HCT116 (cell line): ENCODE results near the gene SORCS2. TPM values are rescaled to one million over a fixed set of nuclear protein-coding genes. Genes with fewer than 3 reads are reported as not detected.

ENCODE experiments used
- ATAC-seq: fragments of 200-7000 bp; cut with Tn5 transposase; 2 replicates; pipeline ENCODE4 v1.9.1; 2020; ENCODE audit warnings: mild to moderate bottlenecking, moderate library complexity
- BruUV-seq: library from RNA; stranded (reverse); fragments of 400-500 nt; replicated peaks from 2 replicates; lab custom pipeline; 2021; lab: Mats Ljungman, UMichigan
- CTCF ChIA-PET: fragments of 300-600 bp; sonication (Branson Sonifier 250); formaldehyde crosslinking; loops from one replicate; lab custom pipeline; 2021; ENCODE audit warnings: antibody characterized with exemption; lab: Charles Lee
- POLR2A ChIA-PET: fragments of 300-600, 350-600 bp; sonication (Branson Sonifier 250); formaldehyde crosslinking; loops from one replicate; lab custom pipeline; 2021; ENCODE audit warnings: antibody characterized with exemption; lab: Charles Lee
- RAD21 ChIA-PET, 2 experiments: fragments of 300-600 bp; sonication (Branson Sonifier 250); formaldehyde crosslinking; loops; one replicate each; lab custom pipeline; 2023; ENCODE audit warnings: low total read pairs in 2 of 2; ENCODE audit not compliant: uncharacterized antibody in 2 of 2, unreplicated experiment in 2 of 2, low non-redundant PET in 1 of 2; lab: Charles Lee
- DNase-seq: peaks from one replicate; pipeline ENCODE4 v3.0.0-alpha.2; 2010; ENCODE audit warnings: low read depth, low spot score
- H2AFZ ChIP-seq: fragments of 200-600 bp; shearing (Covaris generic), sonication (generic); 2 replicates; pipeline ENCODE4 v1.6.1; 2017; ENCODE audit warnings: low read depth, mixed run types, mixed read lengths, antibody characterized with exemption, low read length; ENCODE audit not compliant: poor library complexity, severe bottlenecking
- H3K27ac ChIP-seq: 2 replicates; pipeline ENCODE4 v1.5.1; 2012; ENCODE audit warnings: low read depth, low read length
- H3K27me3 ChIP-seq: fragments of 200-600 bp; sonication (generic); 2 replicates; pipeline ENCODE4 v1.6.1; 2016; ENCODE audit warnings: mixed run types, low read length, mixed read lengths; ENCODE audit not compliant: insufficient read depth
- H3K36me3 ChIP-seq, 2 experiments: fragments of 200-500 bp in 1 of 2; fragments of 200-600 bp in 1 of 2; sonication (Bioruptor generic) in 1 of 2; sonication (generic) in 1 of 2; 2 replicates each; pipeline versions ENCODE4 v1.5.1 to v1.6.1; 2014 to 2016; ENCODE audit warnings: low read length in 2 of 2, inconsistent platforms in 1 of 2, mixed read lengths in 1 of 2, mixed run types in 1 of 2; ENCODE audit not compliant: insufficient read depth in 2 of 2, control insufficient read depth in 1 of 2
- H3K4me1 ChIP-seq, 2 experiments: fragments of 200-600 bp in 1 of 2; sonication (generic) in 1 of 2; 2 replicates each; pipeline versions ENCODE4 v1.5.1 to v1.6.1; 2012 to 2017; ENCODE audit warnings: low read length in 2 of 2, inconsistent platforms in 1 of 2, mild to moderate bottlenecking in 1 of 2, mixed read lengths in 1 of 2, mixed run types in 1 of 2, moderate library complexity in 1 of 2; ENCODE audit not compliant: insufficient read depth in 2 of 2, control insufficient read depth in 1 of 2
- H3K4me2 ChIP-seq: fragments of 200-600 bp; sonication (generic); 2 replicates; pipeline ENCODE4 v1.6.1; 2017; ENCODE audit warnings: mixed run types, low read length, mixed read lengths
- H3K4me3 ChIP-seq, 2 experiments: fragments of 200-600 bp in 1 of 2; sonication (generic) in 1 of 2; replicated peaks in 1 of 2; 2 replicates each; pipeline ENCODE4 v1.5.1; 2011 to 2016; ENCODE audit warnings: low read length in 2 of 2, control low read depth in 1 of 2, low read depth in 1 of 2, mild to moderate bottlenecking in 1 of 2, mixed read lengths in 1 of 2, mixed run types in 1 of 2
- H3K79me2 ChIP-seq: fragments of 200-600 bp; sonication (generic); 2 replicates; pipeline ENCODE4 v1.6.1; 2017; ENCODE audit warnings: mild to moderate bottlenecking, mixed run types, low read length, moderate library complexity, mixed read lengths; ENCODE audit not compliant: insufficient read depth
- H3K9ac ChIP-seq: fragments of 200-600 bp; sonication (generic); 2 replicates; pipeline ENCODE4 v1.6.1; 2016; ENCODE audit warnings: low read length, mixed read lengths
- H3K9me2 ChIP-seq: fragments of 200-600 bp; sonication (generic), shearing (Covaris generic); 2 replicates; pipeline ENCODE4 v1.6.1; 2017; ENCODE audit warnings: mixed run types, mild to moderate bottlenecking, moderate library complexity; ENCODE audit not compliant: insufficient read depth
- H3K9me3 ChIP-seq, 2 experiments: fragments of 200-500 bp in 1 of 2; fragments of 200-600 bp in 1 of 2; sonication (Bioruptor generic) in 1 of 2; sonication (generic) in 1 of 2; 2 replicates each; pipeline ENCODE4 v1.6.1; 2014 to 2017; ENCODE audit warnings: low read length in 2 of 2, mixed read lengths in 2 of 2, inconsistent platforms in 1 of 2, low read depth in 1 of 2, mild to moderate bottlenecking in 1 of 2, mixed run types in 1 of 2, moderate library complexity in 1 of 2; ENCODE audit not compliant: control insufficient read depth in 1 of 2, insufficient read depth in 1 of 2
- H4K20me1 ChIP-seq: fragments of 200-600 bp; sonication (generic), shearing (Covaris generic); 2 replicates; pipeline ENCODE4 v1.6.1; 2017; ENCODE audit warnings: mixed run types, mild to moderate bottlenecking, moderate library complexity; ENCODE audit not compliant: insufficient read depth
- EGR1 ChIP-seq: IDR thresholded peaks from 2 replicates; pipeline ENCODE4 v1.6.1; 2012; ENCODE audit warnings: low read depth
- EZH2 ChIP-seq: fragments of 200-600 bp; sonication (generic); IDR thresholded peaks from 2 replicates; pipeline ENCODE4 v1.6.1; 2017; ENCODE audit warnings: antibody characterized with exemption, mixed run types
- EZH2phosphoT487 ChIP-seq: fragments of 200-600 bp; IDR thresholded peaks from 2 replicates; pipeline ENCODE4 v1.6.1; 2018; ENCODE audit warnings: antibody characterized with exemption, borderline replicate concordance
- FOSL1 ChIP-seq: IDR thresholded peaks from 2 replicates; pipeline ENCODE4 v1.6.1; 2012; ENCODE audit warnings: low read depth
- JUND ChIP-seq: IDR thresholded peaks from 2 replicates; pipeline ENCODE4 v1.6.1; 2012
- MAX ChIP-seq: IDR thresholded peaks from 2 replicates; pipeline ENCODE4 v1.6.1; 2012
- POLR2A ChIP-seq: IDR thresholded peaks from 2 replicates; pipeline ENCODE4 v1.7.0; 2011; ENCODE audit warnings: borderline replicate concordance; ENCODE audit not compliant: insufficient read depth, insufficient read length; ENCODE audit errors: extremely low read depth
- RAD21 ChIP-seq: IDR thresholded peaks from 2 replicates; pipeline ENCODE4 v1.6.1; 2012; ENCODE audit warnings: low read depth, mild to moderate bottlenecking
- YY1 ChIP-seq: IDR thresholded peaks from 2 replicates; pipeline ENCODE4 v1.6.1; 2011; ENCODE audit warnings: low read length, low read depth, moderate library complexity, mild to moderate bottlenecking; ENCODE audit not compliant: insufficient replicate concordance; ENCODE audit errors: extremely low read depth
- ZFX ChIP-seq: fragments of 450-650 bp; IDR thresholded peaks from 2 replicates; pipeline ENCODE4 v1.6.1; 2017
- ZNF274 ChIP-seq: fragments of 200-500 bp; sonication (Bioruptor generic); IDR thresholded peaks from 2 replicates; pipeline ENCODE4 v1.6.1; 2014; ENCODE audit warnings: mild to moderate bottlenecking, low read depth, low read length, inconsistent platforms
- intact Hi-C: fragments of 100-400 bp; cut with micrococcal nuclease; formaldehyde crosslinking; loops from 2 replicates; pipeline ENCODE4 v1.10.0; 2022
- total RNA-seq: library from RNA; stranded (reverse); gene quantifications from one replicate; pipeline ENCODE4 v1.2.1, GENCODE V29; 2021; ENCODE audit not compliant: unreplicated experiment
- TF ChIP-seq, protein P1 (sequence below): IDR thresholded peaks from 2 replicates; pipeline ENCODE4 v1.6.1; 2012; ENCODE audit warnings: low read depth

SORCS2 gene
- total RNA-seq, 1 experiment from 2014 or later: 0.37 TPM

DNA sequence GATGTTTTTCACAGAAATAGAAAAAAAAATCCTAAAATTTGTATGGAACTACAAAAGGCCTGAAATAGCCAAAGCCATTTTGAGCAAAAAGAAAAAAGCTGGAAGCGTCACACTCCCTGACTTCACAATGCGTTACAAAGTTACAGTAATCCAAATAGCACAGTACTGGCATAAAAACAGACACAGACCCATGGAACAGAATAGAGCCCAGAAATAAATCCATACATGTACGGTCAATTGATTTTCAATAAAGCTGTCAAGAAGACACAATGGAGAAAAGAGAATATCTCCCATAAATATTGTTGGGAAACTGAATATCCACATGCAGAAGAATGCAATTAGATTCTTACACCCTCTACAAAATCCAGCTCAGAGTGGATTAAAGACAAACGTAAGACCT is 539.1 kb downstream of the SORCS2 start:
- Histone ChIP-seq H4K20me1 (no peaks in the 10 kb centered on the region), H3K4me3 (no peak overlapping the region), H3K9me2 (no peaks in the 10 kb centered on the region), H3K27ac (no peak overlapping the region), H3K27me3 (no peaks in the 10 kb centered on the region), H3K4me2 (no peak overlapping the region), H3K9ac (no peak overlapping the region), H2AFZ (no peak overlapping the region), H3K79me2 (no peaks in the 10 kb centered on the region), H3K36me3 (no peaks in the 10 kb centered on the region), H3K4me1 (no peaks in the 10 kb centered on the region), H3K9me3 (no peaks in the 10 kb centered on the region)
- TF ChIP-seq ZNF274: no peak
- no peak for TF ChIP-seq RAD21
- TF ChIP-seq YY1: no peak
- TF ChIP-seq JUND: no peak
- TF ChIP-seq, protein P1, sequence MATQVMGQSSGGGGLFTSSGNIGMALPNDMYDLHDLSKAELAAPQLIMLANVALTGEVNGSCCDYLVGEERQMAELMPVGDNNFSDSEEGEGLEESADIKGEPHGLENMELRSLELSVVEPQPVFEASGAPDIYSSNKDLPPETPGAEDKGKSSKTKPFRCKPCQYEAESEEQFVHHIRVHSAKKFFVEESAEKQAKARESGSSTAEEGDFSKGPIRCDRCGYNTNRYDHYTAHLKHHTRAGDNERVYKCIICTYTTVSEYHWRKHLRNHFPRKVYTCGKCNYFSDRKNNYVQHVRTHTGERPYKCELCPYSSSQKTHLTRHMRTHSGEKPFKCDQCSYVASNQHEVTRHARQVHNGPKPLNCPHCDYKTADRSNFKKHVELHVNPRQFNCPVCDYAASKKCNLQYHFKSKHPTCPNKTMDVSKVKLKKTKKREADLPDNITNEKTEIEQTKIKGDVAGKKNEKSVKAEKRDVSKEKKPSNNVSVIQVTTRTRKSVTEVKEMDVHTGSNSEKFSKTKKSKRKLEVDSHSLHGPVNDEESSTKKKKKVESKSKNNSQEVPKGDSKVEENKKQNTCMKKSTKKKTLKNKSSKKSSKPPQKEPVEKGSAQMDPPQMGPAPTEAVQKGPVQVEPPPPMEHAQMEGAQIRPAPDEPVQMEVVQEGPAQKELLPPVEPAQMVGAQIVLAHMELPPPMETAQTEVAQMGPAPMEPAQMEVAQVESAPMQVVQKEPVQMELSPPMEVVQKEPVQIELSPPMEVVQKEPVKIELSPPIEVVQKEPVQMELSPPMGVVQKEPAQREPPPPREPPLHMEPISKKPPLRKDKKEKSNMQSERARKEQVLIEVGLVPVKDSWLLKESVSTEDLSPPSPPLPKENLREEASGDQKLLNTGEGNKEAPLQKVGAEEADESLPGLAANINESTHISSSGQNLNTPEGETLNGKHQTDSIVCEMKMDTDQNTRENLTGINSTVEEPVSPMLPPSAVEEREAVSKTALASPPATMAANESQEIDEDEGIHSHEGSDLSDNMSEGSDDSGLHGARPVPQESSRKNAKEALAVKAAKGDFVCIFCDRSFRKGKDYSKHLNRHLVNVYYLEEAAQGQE: no peak
- no peak for TF ChIP-seq FOSL1
- no peak for TF ChIP-seq MAX
- TF ChIP-seq EGR1: no peak
- no peak for TF ChIP-seq EZH2phosphoT487
- no peak for TF ChIP-seq POLR2A
- no peak for TF ChIP-seq ZFX
- TF ChIP-seq EZH2: no peak
- ATAC-seq (no peak), DNase-seq (no peak)
- no TSS peak for BruUV-seq
- CTCF ChIA-PET: interaction anchor here (1.1 kb wide), 1 partner anchor 11 kb away, joined by 3 read pairs; no protein-coding TSS in a partner anchor
- RAD21 ChIA-PET: no interaction called here
- intact Hi-C loops: no loop called here
- POLR2A ChIA-PET: no interaction called here
